Measurements from ENCODE around the gene PER2.

Gene PER2

DNA sequence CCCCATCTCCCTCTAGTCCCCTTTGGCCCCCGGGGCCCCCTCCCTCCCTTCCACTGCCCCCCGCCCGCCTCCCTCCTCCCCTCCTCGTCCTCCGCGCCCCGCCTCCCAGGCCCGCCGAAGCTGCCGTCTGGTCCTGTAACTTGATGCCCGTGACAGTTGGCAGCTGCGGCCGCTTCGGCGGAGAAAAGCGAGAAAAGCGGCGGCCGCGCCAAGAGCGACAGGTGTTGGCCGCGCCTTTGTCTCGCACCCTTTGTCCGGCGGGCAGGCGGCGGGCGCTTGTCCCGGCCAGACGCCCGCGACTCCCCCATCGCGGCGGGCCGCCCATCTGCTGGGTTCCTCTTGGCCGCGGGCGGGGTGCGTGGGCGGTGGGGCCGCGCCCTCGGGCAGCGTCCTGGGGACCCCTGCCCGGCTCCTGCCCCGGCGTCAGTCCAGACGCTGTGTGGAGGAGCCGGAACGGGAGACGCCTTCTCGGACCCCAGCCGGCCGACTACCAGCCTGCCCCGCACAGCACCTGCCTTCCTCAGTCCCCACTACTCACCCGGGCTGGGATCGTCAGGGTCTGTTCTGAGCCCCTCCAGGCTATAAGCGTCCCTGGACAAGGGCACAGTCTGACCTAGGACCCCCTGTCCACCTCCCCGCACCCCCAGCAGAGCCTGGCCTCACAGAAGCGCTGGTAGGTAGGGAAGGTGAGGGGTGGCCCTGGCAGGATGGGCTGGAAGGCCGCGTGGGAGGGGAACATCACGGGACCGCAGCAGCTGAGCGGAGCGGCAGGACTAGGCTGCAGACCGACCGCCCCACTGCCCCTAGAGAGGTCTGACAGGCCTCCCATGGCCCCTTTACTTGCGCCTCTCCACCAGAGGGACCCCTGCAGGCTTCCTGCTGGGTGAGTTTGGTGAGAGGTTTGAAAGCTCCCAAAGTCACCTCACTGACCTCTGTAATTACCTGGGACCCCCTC, 47.4 kb downstream of the PER2 start:
- Histone ChIP-seq H3K4me3 (IDR thresholded peaks at IDR 0.05; ENCODE audit: insufficient read depth, low read depth, low read length) (peak overlapping the region; percentile 22), H3K27ac (peak overlapping the region; percentile 78), H3K9ac (peak overlapping the region; percentile 66; the same call in 1 of the 2 replicates), H3K27me3 (ENCODE audit: insufficient read depth, low read depth) (no peaks in the 10 kb centered on the region), H4K20me1 (ENCODE audit: insufficient read depth) (no peaks in the 10 kb centered on the region; the same call in 1 of the 2 replicates), H2AFZ (ENCODE audit: low read depth) (peak overlapping the region; percentile 34; the same call in 1 of the 2 replicates), H3K36me3 (ENCODE audit: insufficient read depth) (no peaks in the 10 kb centered on the region), H3K4me2 (peak overlapping the region; percentile 80), H3K79me2 (ENCODE audit: insufficient read depth, low read depth) (peaks cover 18% of the 10 kb centered on the region), H3K4me1 (ENCODE audit: low read depth, poor library complexity, severe bottlenecking) (peaks cover 32% of the 10 kb centered on the region)
- TF ChIP-seq, protein P1, sequence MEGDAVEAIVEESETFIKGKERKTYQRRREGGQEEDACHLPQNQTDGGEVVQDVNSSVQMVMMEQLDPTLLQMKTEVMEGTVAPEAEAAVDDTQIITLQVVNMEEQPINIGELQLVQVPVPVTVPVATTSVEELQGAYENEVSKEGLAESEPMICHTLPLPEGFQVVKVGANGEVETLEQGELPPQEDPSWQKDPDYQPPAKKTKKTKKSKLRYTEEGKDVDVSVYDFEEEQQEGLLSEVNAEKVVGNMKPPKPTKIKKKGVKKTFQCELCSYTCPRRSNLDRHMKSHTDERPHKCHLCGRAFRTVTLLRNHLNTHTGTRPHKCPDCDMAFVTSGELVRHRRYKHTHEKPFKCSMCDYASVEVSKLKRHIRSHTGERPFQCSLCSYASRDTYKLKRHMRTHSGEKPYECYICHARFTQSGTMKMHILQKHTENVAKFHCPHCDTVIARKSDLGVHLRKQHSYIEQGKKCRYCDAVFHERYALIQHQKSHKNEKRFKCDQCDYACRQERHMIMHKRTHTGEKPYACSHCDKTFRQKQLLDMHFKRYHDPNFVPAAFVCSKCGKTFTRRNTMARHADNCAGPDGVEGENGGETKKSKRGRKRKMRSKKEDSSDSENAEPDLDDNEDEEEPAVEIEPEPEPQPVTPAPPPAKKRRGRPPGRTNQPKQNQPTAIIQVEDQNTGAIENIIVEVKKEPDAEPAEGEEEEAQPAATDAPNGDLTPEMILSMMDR (conservative IDR thresholded peaks at IDR 0.05; ENCODE audit: low read depth, low read length) = no peak

DNA sequence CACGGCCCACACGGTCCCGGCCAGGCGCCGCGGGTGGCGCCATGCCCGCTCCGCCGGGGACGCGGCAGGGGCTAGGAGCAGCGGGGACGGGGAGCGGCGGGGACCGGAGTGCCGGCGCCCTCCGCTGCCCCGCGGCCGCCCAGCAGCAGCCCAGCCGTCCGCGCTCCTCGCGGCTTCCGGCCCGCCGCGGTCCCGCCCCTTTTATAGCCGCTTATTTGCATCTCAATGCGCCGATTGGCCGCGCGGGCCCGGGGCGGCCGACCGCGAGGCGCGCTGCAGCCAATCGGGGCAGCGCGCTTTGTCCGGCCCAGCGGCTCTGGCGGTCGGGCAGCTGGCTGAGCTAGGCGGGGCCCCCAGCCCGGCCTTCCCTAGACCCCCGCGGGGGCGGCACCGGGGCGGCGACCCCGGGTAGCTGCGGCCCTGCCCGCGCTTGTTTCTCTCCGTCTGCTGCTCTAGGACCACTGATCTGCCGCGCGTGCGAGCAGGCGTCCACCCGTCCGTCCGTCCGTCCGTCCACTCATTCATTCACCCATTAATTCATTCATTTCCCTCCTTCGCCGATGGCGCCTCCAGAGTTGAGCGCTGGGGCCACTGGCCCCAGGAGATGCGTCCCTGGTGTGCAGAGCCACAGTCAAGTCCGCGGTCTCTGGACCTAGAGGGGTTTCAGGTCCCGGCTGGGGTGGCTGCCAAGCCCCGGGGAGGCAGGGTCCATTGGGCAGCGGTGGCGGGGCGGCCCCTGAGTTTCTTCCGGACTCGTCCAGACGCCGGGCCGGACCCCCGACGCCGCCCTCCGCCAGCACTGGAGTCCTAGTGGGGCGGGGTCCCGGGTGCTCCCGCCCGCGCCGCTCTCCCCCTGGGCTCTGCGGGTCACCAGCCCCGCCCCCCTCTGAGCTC, 48.3 kb downstream of the PER2 start, which contains the start of gene HES6:
HES6 (minus strand) TSS at position 176 of the 894 bp plus-strand sequence; CDS start at position 43, 133 bp downstream.
- H3K9ac ChIP-seq = peak within 1 kb of the TSS; percentile 71
- peak within 1 kb of the TSS; percentile 78 for H3K27ac ChIP-seq

DNA sequence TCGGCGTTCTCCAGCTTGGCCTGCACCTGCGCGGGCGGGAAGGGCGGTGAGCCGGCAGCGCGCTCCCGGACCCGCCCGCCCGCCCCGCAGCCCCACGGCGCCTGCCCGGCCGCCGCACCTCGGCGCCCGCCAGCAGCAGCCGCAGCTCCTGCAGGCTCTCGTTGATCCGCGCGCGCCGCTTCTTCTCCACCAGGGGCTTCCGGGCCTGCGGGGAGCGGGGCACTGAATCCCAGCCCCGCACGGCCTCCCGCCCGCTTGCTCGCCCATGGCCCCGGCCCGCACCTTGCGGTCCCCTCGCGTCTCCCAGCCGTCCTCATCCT, 48.9 kb downstream of the PER2 start:
- peak overlapping the region; percentile 71 for H3K9ac ChIP-seq

More for the DNA sequence above, 48.3 kb downstream of the PER2 start, which contains the start of gene HES6:
- TF ChIP-seq, protein P1 (conservative IDR thresholded peaks at IDR 0.05; ENCODE audit: low read depth, low read length) = no peak
- H4K20me1 ChIP-seq (ENCODE audit: insufficient read depth) = no peaks in the 10 kb centered on the region; the same call in 1 of the 2 replicates
- H2AFZ ChIP-seq (ENCODE audit: low read depth) = peak within 1 kb of the TSS; percentile 64
- peak within 1 kb of the TSS; percentile 90 for H3K4me2 ChIP-seq
- peaks cover 32% of the 10 kb centered on the region for H3K4me1 ChIP-seq (ENCODE audit: low read depth, poor library complexity, severe bottlenecking)
- no peaks in the 10 kb centered on the region for H3K36me3 ChIP-seq (ENCODE audit: insufficient read depth)
- peak within 1 kb of the TSS; percentile 90 for H3K4me3 ChIP-seq (IDR thresholded peaks at IDR 0.05; ENCODE audit: insufficient read depth, low read depth, low read length)
- H3K79me2 ChIP-seq (ENCODE audit: insufficient read depth, low read depth) = peaks cover 18% of the 10 kb centered on the region
- H3K27me3 ChIP-seq (ENCODE audit: insufficient read depth, low read depth) = no peaks in the 10 kb centered on the region

More for the DNA sequence above, 48.9 kb downstream of the PER2 start:
- Histone ChIP-seq H4K20me1 (ENCODE audit: insufficient read depth) (no peaks in the 10 kb centered on the region; the same call in 1 of the 2 replicates), H3K79me2 (ENCODE audit: insufficient read depth, low read depth) (peaks cover 18% of the 10 kb centered on the region), H3K4me3 (IDR thresholded peaks at IDR 0.05; ENCODE audit: insufficient read depth, low read depth, low read length) (no peak overlapping the region), H3K27me3 (ENCODE audit: insufficient read depth, low read depth) (no peaks in the 10 kb centered on the region), H3K36me3 (ENCODE audit: insufficient read depth) (no peaks in the 10 kb centered on the region), H3K4me1 (ENCODE audit: low read depth, poor library complexity, severe bottlenecking) (peaks cover 32% of the 10 kb centered on the region), H3K4me2 (no peak overlapping the region), H2AFZ (ENCODE audit: low read depth) (no peak overlapping the region; the same call in 1 of the 2 replicates), H3K27ac (0 out of 2 replicates have a peak overlapping the region, but pooled peaks have one; percentile 46)
- TF ChIP-seq, protein P1 (conservative IDR thresholded peaks at IDR 0.05; ENCODE audit: low read depth, low read length) = no peak

Data from KMS-11 (cell line).